Measurements from ENCODE around the gene CRHR1.

CRHR1 gene

DNA sequence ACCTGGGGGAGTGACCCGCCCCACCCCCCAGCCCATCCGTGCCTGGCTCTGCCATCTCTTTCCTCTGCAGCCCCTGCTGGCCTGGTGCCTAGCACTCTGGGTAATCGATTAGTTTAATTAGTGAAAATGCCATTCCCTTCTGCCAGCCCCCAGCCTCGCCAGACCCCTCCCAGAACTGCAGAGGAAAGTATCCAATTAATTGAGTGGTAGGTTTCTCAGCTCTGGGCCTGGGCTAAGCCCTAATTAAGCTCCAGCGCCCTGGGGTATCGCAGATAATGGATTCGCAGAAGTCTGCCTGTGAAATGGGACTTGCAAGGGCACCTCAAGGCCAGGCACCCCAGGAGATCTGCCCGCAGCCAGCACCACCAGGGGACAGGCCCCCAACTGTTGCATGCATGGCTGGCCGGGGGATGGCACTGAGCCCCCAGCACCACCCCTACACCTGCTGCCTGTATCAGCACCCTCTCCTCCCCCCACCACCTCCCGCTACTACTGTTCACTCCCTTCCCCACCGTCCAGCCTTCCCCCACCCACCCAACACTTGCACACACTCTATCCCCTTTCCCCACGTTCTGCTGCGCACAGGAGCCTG lies 40.9 kb downstream of the CRHR1 start:
- DNase-seq (ENCODE audit: extremely low read depth, low read depth): no peak
- TF ChIP-seq CTCF (IDR thresholded peaks at IDR 0.05; ENCODE audit: low read depth, low read length): no peak

GRCh38 chr17:45825792-45826191 lies 41.7 kb downstream of the CRHR1 start:
- TF ChIP-seq CTCF (IDR thresholded peaks at IDR 0.05; ENCODE audit: low read depth, low read length): no peak
- no peak for DNase-seq (ENCODE audit: extremely low read depth, low read depth)

DNA sequence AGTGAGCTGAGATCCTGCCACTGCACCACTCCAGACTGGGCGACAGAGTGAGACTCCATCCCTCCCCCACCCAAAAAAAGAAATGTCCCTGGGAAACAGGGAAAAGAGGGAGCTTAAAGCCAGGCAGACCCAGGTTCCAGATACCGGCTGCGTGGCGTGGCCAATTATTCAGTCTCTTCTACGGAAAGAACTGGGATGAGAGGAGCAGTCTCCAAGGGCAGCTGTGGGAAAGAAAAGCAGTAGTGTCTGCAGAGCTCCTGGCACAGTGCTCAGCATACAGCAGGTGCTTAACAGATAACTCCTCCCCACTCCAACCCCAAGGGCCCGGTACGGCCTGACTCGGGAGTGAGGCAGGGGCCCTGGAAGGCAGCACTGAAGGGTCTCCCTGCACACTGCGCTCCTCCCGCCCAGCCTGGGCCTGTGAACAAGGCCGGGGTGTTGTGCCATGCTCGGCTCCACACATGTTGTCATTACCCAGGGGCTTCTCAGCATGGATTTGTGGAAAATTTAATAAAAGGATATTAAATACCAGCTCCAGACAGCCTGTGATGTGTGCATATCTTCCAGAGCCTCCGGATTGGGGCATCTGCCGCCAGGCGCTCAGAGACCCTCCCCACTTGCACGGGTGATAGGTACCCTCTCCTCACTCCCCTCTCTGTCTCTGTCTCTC lies 42.9 kb downstream of the CRHR1 start:
- no peak for DNase-seq (ENCODE audit: extremely low read depth, low read depth)
- TF ChIP-seq CTCF (IDR thresholded peaks at IDR 0.05; ENCODE audit: low read depth, low read length): no peak

DNA sequence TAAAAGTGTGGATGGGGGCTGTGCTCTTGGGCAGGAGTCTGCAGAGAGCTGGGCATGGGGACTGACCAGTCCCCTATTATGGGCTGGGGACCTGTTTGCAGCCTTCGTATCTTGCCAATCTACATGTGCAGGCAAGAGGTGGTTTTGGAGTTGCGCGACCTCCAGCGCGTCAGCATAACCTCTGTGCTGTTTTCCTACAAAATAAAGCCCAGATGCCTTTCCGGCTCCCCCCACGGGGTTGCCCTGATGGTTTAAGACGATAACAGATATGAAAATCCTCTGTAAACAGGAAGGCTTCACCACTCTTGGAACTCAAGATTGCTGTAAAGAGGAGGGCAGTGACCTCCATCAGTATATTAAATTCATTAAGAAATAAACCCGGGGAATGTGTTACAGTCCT lies 44.1 kb downstream of the CRHR1 start:
- TF ChIP-seq CTCF (IDR thresholded peaks at IDR 0.05; ENCODE audit: low read depth, low read length): no peak
- DNase-seq (ENCODE audit: extremely low read depth, low read depth): no peak

DNA sequence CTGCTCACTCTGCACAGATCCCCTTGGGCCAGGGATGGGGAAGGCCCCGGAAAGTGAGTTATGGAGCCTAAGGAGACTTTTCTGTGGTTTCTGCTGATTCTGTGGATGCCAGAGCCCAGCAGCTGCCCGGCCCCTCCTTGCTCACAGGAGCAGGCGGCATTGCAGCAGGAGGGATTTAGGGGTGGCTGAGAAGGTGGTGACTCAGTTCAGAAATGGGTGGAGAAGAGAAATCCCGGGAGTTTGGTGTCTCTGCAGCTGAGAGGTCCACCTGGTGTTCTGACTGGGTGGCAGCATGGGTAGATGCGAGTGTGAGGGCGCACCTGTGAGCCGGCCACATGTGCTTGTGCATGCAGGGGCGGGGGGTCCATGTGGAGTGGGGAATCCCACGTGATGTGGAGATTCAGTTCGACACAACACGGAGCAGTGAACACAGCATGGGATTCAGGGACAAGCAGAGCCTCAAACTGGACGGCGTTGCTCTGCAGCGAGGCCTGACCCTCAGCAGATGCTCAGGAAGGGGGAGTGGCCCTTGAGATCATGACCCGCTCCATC lies 44.5 kb downstream of the CRHR1 start:
- TF ChIP-seq CTCF (IDR thresholded peaks at IDR 0.05; ENCODE audit: low read depth, low read length): no peak
- DNase-seq (ENCODE audit: extremely low read depth, low read depth): no peak

DNA sequence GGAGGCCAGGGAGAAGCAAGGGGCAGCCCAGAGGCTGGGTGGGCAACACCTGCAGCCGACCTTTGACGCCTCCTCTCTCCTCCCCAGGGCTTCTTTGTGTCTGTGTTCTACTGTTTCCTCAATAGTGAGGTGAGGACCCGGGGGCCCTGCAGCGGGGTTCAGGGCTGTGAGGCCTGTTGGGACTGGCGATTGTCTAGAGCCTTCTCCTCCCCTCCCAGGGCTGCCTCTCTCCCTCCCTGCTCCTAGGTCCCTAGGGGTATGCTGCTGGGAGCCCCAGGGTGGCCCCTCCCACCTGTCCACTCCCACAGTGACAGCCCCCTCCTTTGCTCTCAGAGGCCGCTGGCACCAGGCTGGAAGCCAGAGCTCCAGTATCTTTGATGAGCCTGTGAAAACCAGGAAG lies 49.8 kb downstream of the CRHR1 start:
- no peak for DNase-seq (ENCODE audit: extremely low read depth, low read depth)
- no peak for TF ChIP-seq CTCF (IDR thresholded peaks at IDR 0.05; ENCODE audit: low read depth, low read length)
